ENCODE measurements around the gene FGGY. TPM values are rescaled to one million over a fixed set of nuclear protein-coding genes. Genes with fewer than 3 reads are reported as not detected.
"Not testable (repeated sequence)": the region's sequence is repeated elsewhere in the genome, so short reads cannot be mapped to it uniquely, and the experiment has no call there.

FGGY gene
- total RNA-seq, 2 experiments from 2014 or later: 5.6 to 8.1 TPM

GRCh38 chr1:59554011-59554663 is 257.2 kb downstream of the FGGY start:
- no peak overlapping the region for H3K27ac Mint-ChIP-seq
- intact Hi-C loops (cut with DNase I, micrococcal nuclease): no loop called here
- POLR2A ChIA-PET: no interaction called here
- H3K4me1 Mint-ChIP-seq: no peaks in the 10 kb centered on the region
- H3K36me3 Mint-ChIP-seq (ENCODE audit: low read depth): peaks cover 20% of the 10 kb centered on the region
- ATAC-seq: no peak
- H3K27me3 Mint-ChIP-seq: no peaks in the 10 kb centered on the region
- H3K9me3 Mint-ChIP-seq (ENCODE audit: low read depth): peaks cover 11% of the 10 kb centered on the region
- DNase-seq: no peak
- CTCF ChIA-PET: no interaction called here
- H3K4me3 Mint-ChIP-seq: no peak overlapping the region

GRCh38 chr1:59554752-59555151 is 257.9 kb downstream of the FGGY start:
- DNase-seq: no peak
- no peak overlapping the region for H3K4me3 Mint-ChIP-seq
- H3K9me3 Mint-ChIP-seq (ENCODE audit: low read depth): peaks cover 11% of the 10 kb centered on the region
- no peaks in the 10 kb centered on the region for H3K4me1 Mint-ChIP-seq
- ChIA-PET CTCF (no interaction called here), POLR2A (no interaction called here)
- no peaks in the 10 kb centered on the region for H3K27me3 Mint-ChIP-seq
- peaks cover 20% of the 10 kb centered on the region for H3K36me3 Mint-ChIP-seq (ENCODE audit: low read depth)
- no peak overlapping the region for H3K27ac Mint-ChIP-seq
- ATAC-seq: no peak
- intact Hi-C loops (cut with DNase I, micrococcal nuclease): no loop called here

- DNase-seq (no peak), ATAC-seq (no peak)
- H3K27ac Mint-ChIP-seq: no peak overlapping the region
- no peaks in the 10 kb centered on the region for H3K4me1 Mint-ChIP-seq
- intact Hi-C loops (cut with DNase I, micrococcal nuclease): no loop called here
- no peaks in the 10 kb centered on the region for H3K27me3 Mint-ChIP-seq
- peaks cover 11% of the 10 kb centered on the region for H3K9me3 Mint-ChIP-seq (ENCODE audit: low read depth)
- H3K36me3 Mint-ChIP-seq (ENCODE audit: low read depth): peaks cover 20% of the 10 kb centered on the region
- H3K4me3 Mint-ChIP-seq: no peak overlapping the region
- ChIA-PET CTCF (no interaction called here), POLR2A (no interaction called here)
Observed at GRCh38 chr1:59556398-59556797, 259.5 kb downstream of the FGGY start.

GRCh38 chr1:59556802-59557548 is 260.1 kb downstream of the FGGY start:
- Mint-ChIP-seq H3K36me3 (ENCODE audit: low read depth) (peaks cover 20% of the 10 kb centered on the region), H3K4me3 (no peak overlapping the region), H3K4me1 (no peaks in the 10 kb centered on the region), H3K9me3 (ENCODE audit: low read depth) (peaks cover 11% of the 10 kb centered on the region), H3K27ac (no peak overlapping the region), H3K27me3 (no peaks in the 10 kb centered on the region)
- ChIA-PET POLR2A (no interaction called here), CTCF (no interaction called here)
- intact Hi-C loops (cut with DNase I, micrococcal nuclease): no loop called here
- DNase-seq (no peak), ATAC-seq (no peak)

- POLR2A ChIA-PET: no interaction called here
- CTCF ChIA-PET: no interaction called here
- H3K36me3 Mint-ChIP-seq (ENCODE audit: low read depth): peaks cover 20% of the 10 kb centered on the region
Observed at GRCh38 chr1:59557549-59557885, 260.6 kb downstream of the FGGY start.

GRCh38 chr1:59558580-59558979 is 261.7 kb downstream of the FGGY start:
- intact Hi-C loops (cut with DNase I, micrococcal nuclease); H3K27me3 Mint-ChIP-seq; POLR2A ChIA-PET; H3K4me1 Mint-ChIP-seq; H3K27ac Mint-ChIP-seq; DNase-seq; H3K4me3 Mint-ChIP-seq; ATAC-seq: not testable (repeated sequence)
- Mint-ChIP-seq H3K36me3 (ENCODE audit: low read depth) (peaks cover 20% of the 10 kb centered on the region), H3K9me3 (ENCODE audit: low read depth) (peaks cover 11% of the 10 kb centered on the region)
- CTCF ChIA-PET: interaction anchor here (1.3 kb wide), 1 partner anchor 11 kb away, joined by 4 read pairs; no protein-coding TSS in a partner anchor

More at GRCh38 chr1:59557549-59557885, 260.6 kb downstream of the FGGY start:
- intact Hi-C loops (cut with DNase I, micrococcal nuclease): no loop called here
- Mint-ChIP-seq H3K9me3 (ENCODE audit: low read depth) (peaks cover 11% of the 10 kb centered on the region), H3K27me3 (no peaks in the 10 kb centered on the region), H3K4me3 (no peak overlapping the region), H3K27ac (no peak overlapping the region), H3K4me1 (no peaks in the 10 kb centered on the region)
- ATAC-seq (no peak), DNase-seq (no peak)

- H3K27ac Mint-ChIP-seq: no peak overlapping the region
- ATAC-seq (no peak), DNase-seq (no peak)
- no peak overlapping the region for H3K4me3 Mint-ChIP-seq
- no peaks in the 10 kb centered on the region for H3K4me1 Mint-ChIP-seq
- peaks cover 20% of the 10 kb centered on the region for H3K36me3 Mint-ChIP-seq (ENCODE audit: low read depth)
- intact Hi-C loops (cut with DNase I, micrococcal nuclease): no loop called here
- ChIA-PET CTCF (no interaction called here), POLR2A (no interaction called here)
- peaks cover 11% of the 10 kb centered on the region for H3K9me3 Mint-ChIP-seq (ENCODE audit: low read depth)
- no peaks in the 10 kb centered on the region for H3K27me3 Mint-ChIP-seq
Observed at GRCh38 chr1:59560807-59561450, 264.0 kb downstream of the FGGY start.

- H3K36me3 Mint-ChIP-seq (ENCODE audit: low read depth): peaks cover 16% of the 10 kb centered on the region
- CTCF ChIA-PET: no interaction called here
Observed at GRCh38 chr1:59561796-59562195, 264.9 kb downstream of the FGGY start.

GRCh38 chr1:59564192-59564891 is 267.4 kb downstream of the FGGY start:
- Mint-ChIP-seq H3K9me3 (ENCODE audit: low read depth) (no peaks in the 10 kb centered on the region), H3K4me3 (no peak overlapping the region), H3K27ac (no peak overlapping the region), H3K27me3 (no peaks in the 10 kb centered on the region), H3K36me3 (ENCODE audit: low read depth) (no peaks in the 10 kb centered on the region), H3K4me1 (no peaks in the 10 kb centered on the region)
- intact Hi-C loops (cut with DNase I, micrococcal nuclease): no loop called here
- ChIA-PET CTCF (interaction anchor here (1.1 kb wide), 1 partner anchor 29 kb away, joined by 4 read pairs; no protein-coding TSS in a partner anchor), POLR2A (no interaction called here)
- ATAC-seq (no peak), DNase-seq (no peak)

More at GRCh38 chr1:59561796-59562195, 264.9 kb downstream of the FGGY start:
- no peak for DNase-seq
- Mint-ChIP-seq H3K27ac (no peak overlapping the region), H3K9me3 (ENCODE audit: low read depth) (peaks cover 11% of the 10 kb centered on the region), H3K4me3 (no peak overlapping the region), H3K27me3 (no peaks in the 10 kb centered on the region), H3K4me1 (no peaks in the 10 kb centered on the region)
- no peak for ATAC-seq
- intact Hi-C loops (cut with DNase I, micrococcal nuclease): no loop called here
- POLR2A ChIA-PET: interaction anchor here (0.6 kb wide), 1 partner anchor 87 kb away, joined by 3 read pairs; no protein-coding TSS in a partner anchor

- CTCF ChIA-PET: interaction anchor here (0.6 to 1.1 kb wide), 3 partner anchors 28 to 1215 kb away, joined by 4 to 5 read pairs (median 4); no protein-coding TSS in a partner anchor
- Mint-ChIP-seq H3K27ac (no peak overlapping the region), H3K27me3 (no peaks in the 10 kb centered on the region), H3K4me3 (no peak overlapping the region), H3K9me3 (ENCODE audit: low read depth) (no peaks in the 10 kb centered on the region), H3K4me1 (peaks cover 12% of the 10 kb centered on the region), H3K36me3 (ENCODE audit: low read depth) (no peaks in the 10 kb centered on the region)
- POLR2A ChIA-PET: no interaction called here
- DNase-seq: no peak
- no peak for ATAC-seq
- intact Hi-C loops (cut with DNase I, micrococcal nuclease): no loop called here
Observed at GRCh38 chr1:59565611-59566410, 268.9 kb downstream of the FGGY start.

All from activated CD4-positive, alpha-beta T cell treated with anti-CD3 and anti-CD28 coated beads for 36 hours (primary cell).